Small intestine (tissue), 7 donors: ENCODE results near the gene ZGPAT. TPM values are rescaled to one million over a fixed set of nuclear protein-coding genes. Genes with fewer than 3 reads are reported as not detected.
A peak's percentile ranks its signal among the peaks of the same experiment; 100 is the strongest.

Experiments used
- DNase-seq, 2 donors: peaks; one replicate each; pipeline versions ENCODE4 v3.0.0 to v3.0.0-alpha.2; 2013
- FAIRE-seq: peaks from 2 replicates; lab custom pipeline; 2012; peaks lifted over from hg19 to GRCh38; lab: Jason Lieb, UNC
- H3K27ac ChIP-seq, 3 donors: one replicate each; pipeline ENCODE4 v1.5.1; 2013; ENCODE audit warnings: low read length in 2 of 3, mild to moderate bottlenecking in 2 of 3, control low read depth in 1 of 3, inconsistent platforms in 1 of 3, low read depth in 1 of 3, moderate library complexity in 1 of 3
- H3K27me3 ChIP-seq, 3 donors: one replicate each; pipeline ENCODE4 v1.6.1; 2013; ENCODE audit warnings: low read length in 3 of 3, inconsistent platforms in 1 of 3; ENCODE audit not compliant: control insufficient read depth in 3 of 3, insufficient read depth in 3 of 3
- H3K36me3 ChIP-seq, 3 donors: one replicate each; pipeline ENCODE4 v1.6.1; 2013; ENCODE audit warnings: low read length in 3 of 3, inconsistent platforms in 1 of 3, low read depth in 1 of 3, mild to moderate bottlenecking in 1 of 3, moderate library complexity in 1 of 3; ENCODE audit not compliant: control insufficient read depth in 3 of 3, insufficient read depth in 2 of 3
- H3K4me1 ChIP-seq, 3 donors: one replicate each; pipeline ENCODE4 v1.6.1; 2013; ENCODE audit warnings: low read length in 2 of 3, inconsistent platforms in 1 of 3, low read depth in 1 of 3, mild to moderate bottlenecking in 1 of 3, moderate library complexity in 1 of 3; ENCODE audit not compliant: control insufficient read depth in 3 of 3, insufficient read depth in 2 of 3
- H3K4me3 ChIP-seq, 3 donors: one replicate each; pipeline ENCODE4 v1.5.1; 2013; ENCODE audit warnings: low read length in 3 of 3, control low read depth in 1 of 3, inconsistent platforms in 1 of 3, low read depth in 1 of 3, mild to moderate bottlenecking in 1 of 3, moderate library complexity in 1 of 3
- H3K9me3 ChIP-seq, 2 donors: one replicate each; pipeline ENCODE4 v1.6.1; 2013; ENCODE audit warnings: low read depth in 1 of 2, low read length in 1 of 2; ENCODE audit not compliant: control insufficient read depth in 2 of 2, insufficient read depth in 1 of 2
- WGBS, 3 donors: extraction: QIAGEN DNeasy Blood & Tissue Kit; methylation state at CpG; one replicate each; pipeline ENCODE4 v1.1.7; 2013; 5-methylcytosine and 5-hydroxymethylcytosine counted together
- polyA plus RNA-seq, 4 donors: library from polyadenylated mRNA; stranded (reverse) in 3 of 4; unstranded in 1 of 4; fragments of 200-250 nt in 3 of 4; fragments of 120-200 nt in 1 of 4; gene quantifications; one replicate each; pipeline versions ENCODE4 v1.2.1 to v1.2.3, GENCODE V29; 2013
- donor health status: healthy with polysubstance abuse.
- donor health status: control.
- donor health status: control.
- donor health status: Bipolar disorder and iron deficiency.
- donor health status: healthy.

ZGPAT gene
- polyA plus RNA-seq, 4 donors = 20.5 to 39.8 (median 30.6) TPM

DNA sequence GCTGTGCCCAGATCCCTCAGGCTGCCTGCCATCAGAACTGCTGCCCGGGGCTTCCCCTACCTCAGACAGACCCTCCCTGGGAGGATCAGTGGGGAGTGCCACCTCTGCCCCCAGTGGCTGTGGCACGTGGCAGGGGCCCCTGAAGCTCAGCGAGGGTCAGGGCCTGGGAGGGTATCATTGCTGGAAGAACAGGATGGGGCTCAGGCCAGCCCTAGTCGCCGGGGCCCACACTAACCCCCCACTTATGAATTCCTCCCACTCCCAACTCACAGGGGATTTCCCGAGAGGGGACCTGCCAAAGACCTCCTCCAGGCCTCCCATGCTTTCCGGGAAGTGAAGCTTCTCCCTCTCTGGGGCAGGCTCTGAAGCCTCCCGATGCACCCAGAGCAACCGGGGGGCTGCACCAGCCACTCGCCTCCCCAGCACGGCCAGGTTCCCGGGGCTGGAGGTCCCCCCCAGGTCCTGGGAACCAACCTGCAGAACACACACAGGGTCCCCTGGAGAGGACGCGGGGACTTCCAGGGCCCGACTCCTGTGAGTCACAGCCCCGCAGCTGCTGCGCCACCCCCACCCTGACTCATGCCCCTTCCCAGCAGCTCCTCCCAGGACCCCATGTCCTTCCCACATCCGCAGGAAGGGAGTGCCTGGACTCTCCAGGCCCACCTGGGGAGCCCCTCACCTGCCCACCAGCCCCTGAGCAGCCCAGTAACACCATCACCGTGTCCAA lies 8.9 kb upstream of the ZGPAT start:
- FAIRE-seq = no peak
- H3K4me1 ChIP-seq = peaks cover 2 to 13% (median 4%) of the 10 kb centered on the region in 3 donors

DNA sequence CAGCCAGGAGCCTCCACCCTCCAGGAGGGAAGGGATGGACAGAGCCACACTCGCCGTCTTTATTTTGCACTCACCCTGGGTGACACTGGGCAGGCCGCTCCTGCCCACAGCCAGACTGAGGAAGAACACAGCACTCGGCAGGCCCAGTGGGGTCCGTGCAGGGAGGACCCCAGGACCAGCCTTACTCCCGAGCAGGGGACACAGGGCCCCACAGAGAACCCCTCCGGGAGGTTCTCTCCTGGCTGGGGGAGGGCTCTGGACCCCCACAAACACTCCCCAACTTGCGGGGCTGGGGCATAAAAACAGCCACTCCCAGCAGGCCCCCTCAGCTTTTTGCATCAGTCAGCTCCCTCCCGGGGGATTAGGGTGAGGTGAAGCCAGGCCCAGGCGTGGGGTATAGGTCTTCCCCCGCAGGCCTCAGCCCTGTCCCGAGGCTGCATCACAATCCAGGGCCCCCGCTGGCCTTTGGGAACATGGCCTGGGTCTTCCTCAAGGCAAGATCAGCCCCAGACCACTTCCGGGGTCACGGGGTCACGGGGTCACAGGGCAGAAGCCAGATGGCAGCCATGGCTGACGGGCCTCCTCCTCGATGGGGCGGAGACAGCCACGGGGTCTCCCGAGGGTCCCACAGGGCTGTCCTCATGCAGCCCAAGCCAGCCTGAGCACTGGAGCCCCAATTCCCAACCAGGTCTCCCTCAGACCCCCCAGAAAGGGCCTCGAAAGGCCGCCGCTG lies 8.2 kb upstream of the ZGPAT start:
- DNase-seq (no peak), FAIRE-seq (no peak)
- no peaks in the 10 kb centered on the region for H3K9me3 ChIP-seq
- peaks cover 0 to 69% (median 7%) of the 10 kb centered on the region in 3 donors for H3K36me3 ChIP-seq
- 78 to 91% (median 86%) methylated on average over 24 of the region's 24 CpGs for WGBS, 3 donors
- H3K4me1 ChIP-seq = peaks cover 2 to 13% (median 4%) of the 10 kb centered on the region in 3 donors
- peak overlapping the region in 1 of 3 donors; percentile 67 for H3K27ac ChIP-seq
- no peaks in the 10 kb centered on the region for H3K27me3 ChIP-seq
- H3K4me3 ChIP-seq = no peak overlapping the region

More for the DNA sequence above, 8.9 kb upstream of the ZGPAT start:
- no peak for DNase-seq
- H3K36me3 ChIP-seq = peaks cover 0 to 69% (median 4%) of the 10 kb centered on the region in 3 donors
- 49 to 50% (median 50%) methylated on average over 14 to 19 of the region's 19 CpGs for WGBS, 3 donors
- H3K4me3 ChIP-seq = no peak overlapping the region
- H3K9me3 ChIP-seq = no peaks in the 10 kb centered on the region
- no peaks in the 10 kb centered on the region for H3K27me3 ChIP-seq
- peak overlapping the region in 1 of 3 donors; percentile 67 for H3K27ac ChIP-seq

DNA sequence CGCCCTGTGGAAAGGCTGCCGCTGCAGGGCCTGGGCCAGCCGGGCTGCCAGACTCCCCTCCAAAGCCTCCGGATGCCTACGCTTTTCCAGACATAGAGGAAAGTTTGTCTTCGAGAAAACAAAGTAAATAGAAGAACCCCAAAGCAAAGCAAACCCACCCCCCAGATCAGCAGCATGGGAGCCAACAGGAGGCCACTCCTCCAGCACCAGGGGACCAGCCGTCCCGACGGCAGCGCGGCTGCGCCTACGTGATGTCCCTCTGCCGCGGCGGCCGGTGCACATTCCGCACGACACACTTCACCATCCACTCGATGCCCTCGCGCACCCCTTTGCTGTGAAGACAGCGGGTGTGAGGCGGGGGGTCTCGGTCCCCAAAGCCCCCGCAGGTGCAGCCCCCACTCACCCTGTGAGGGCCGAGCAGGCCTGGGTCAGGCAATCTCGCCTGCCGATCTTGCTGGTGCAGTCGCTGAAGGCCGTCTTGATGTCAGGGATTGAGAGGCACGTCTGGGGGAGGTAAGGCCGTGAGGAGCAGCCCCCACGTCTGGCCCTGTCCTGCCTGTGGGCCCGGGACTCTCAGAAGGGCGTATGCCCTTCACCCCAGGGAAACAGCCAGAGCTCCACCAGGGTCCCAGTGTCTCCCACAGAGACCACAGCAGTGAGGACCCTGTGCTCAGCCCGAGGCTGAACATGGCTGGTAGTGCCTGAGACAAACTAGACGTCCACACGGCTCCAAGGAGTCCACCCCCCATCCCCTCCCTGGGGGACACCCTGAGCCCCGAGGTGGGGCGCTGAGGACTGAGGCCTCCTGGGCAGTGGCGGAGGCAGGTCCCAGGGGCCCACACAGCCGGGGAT lies 7.4 kb upstream of the ZGPAT start:
- no peaks in the 10 kb centered on the region for H3K9me3 ChIP-seq
- peaks cover 2 to 69% (median 14%) of the 10 kb centered on the region in 3 donors for H3K36me3 ChIP-seq
- peaks cover 2 to 13% (median 4%) of the 10 kb centered on the region in 3 donors for H3K4me1 ChIP-seq
- no peak for DNase-seq
- H3K27ac ChIP-seq = peak overlapping the region in 1 of 3 donors; percentile 67
- no peaks in the 10 kb centered on the region for H3K27me3 ChIP-seq
- 90 to 94% (median 92%) methylated on average over 39 to 43 of the region's 43 CpGs for WGBS, 3 donors
- FAIRE-seq = no peak
- no peak overlapping the region for H3K4me3 ChIP-seq

DNA sequence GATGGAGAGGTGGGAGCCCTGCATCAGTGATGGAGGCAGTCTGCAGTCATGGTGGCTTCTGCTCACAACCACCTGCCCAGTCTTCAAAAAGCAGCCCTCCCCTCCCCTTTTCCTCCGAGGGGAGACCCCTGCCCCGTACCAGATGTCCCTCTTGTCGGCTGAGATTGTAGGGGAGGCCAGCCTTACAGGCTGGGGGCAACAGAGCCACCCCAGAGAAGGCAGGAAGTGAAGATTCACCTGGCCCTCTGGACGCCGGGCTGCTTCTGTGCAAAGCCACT lies 6.8 kb upstream of the ZGPAT start:
- WGBS, 3 donors = 81 to 92% (median 88%) methylated on average over 5 of the region's 5 CpGs

DNA sequence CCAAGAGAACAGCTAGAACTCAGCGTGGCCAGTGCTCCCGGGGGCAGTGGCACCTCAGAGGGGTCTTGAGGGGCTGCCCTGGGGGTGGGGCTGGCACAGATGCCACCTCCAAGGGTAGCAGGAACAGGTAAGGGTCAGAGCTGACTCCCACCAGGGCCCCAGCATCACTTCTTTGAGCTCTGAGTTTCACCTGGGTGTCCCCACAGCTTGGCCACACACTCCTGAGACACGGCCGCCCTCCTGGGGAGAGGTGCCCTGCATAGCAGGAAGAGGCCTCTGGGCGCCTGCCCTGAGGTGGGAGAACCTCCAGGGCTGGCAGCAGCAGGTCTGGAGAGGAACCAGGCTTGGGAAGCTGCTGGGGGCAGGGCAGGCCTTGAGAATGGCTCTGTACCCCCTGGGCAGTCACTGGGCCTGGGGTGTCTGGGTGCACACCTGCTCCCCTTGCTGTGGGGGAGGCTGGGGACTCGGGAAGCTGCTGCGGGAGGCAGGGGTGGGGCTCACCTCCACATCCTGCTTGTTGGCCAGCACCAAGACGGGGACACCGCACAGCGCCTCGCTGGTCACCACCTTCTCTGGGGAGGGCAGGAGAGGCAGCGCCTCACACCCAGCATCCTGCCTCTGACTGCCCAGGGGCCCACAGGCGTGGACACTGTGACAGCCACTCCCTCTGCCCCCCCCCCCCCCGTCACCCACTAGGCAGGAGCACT lies 6.4 kb upstream of the ZGPAT start:
- H3K4me1 ChIP-seq = peaks cover 0 to 13% (median 4%) of the 10 kb centered on the region in 3 donors
- 76 to 79% (median 77%) methylated on average over 9 to 14 of the region's 14 CpGs for WGBS, 3 donors
- no peak overlapping the region for H3K4me3 ChIP-seq
- H3K36me3 ChIP-seq = peaks cover 4 to 72% (median 16%) of the 10 kb centered on the region in 3 donors
- H3K9me3 ChIP-seq = no peaks in the 10 kb centered on the region
- no peak overlapping the region for H3K27ac ChIP-seq
- DNase-seq = no peak
- H3K27me3 ChIP-seq = no peaks in the 10 kb centered on the region
- FAIRE-seq = no peak

More for the DNA sequence above, 6.8 kb upstream of the ZGPAT start:
- no peaks in the 10 kb centered on the region for H3K27me3 ChIP-seq
- DNase-seq (no peak), FAIRE-seq (no peak)
- no peak overlapping the region for H3K27ac ChIP-seq
- no peak overlapping the region for H3K4me3 ChIP-seq
- peaks cover 2 to 13% (median 4%) of the 10 kb centered on the region in 3 donors for H3K4me1 ChIP-seq
- no peaks in the 10 kb centered on the region for H3K9me3 ChIP-seq
- peaks cover 4 to 69% (median 14%) of the 10 kb centered on the region in 3 donors for H3K36me3 ChIP-seq

DNA sequence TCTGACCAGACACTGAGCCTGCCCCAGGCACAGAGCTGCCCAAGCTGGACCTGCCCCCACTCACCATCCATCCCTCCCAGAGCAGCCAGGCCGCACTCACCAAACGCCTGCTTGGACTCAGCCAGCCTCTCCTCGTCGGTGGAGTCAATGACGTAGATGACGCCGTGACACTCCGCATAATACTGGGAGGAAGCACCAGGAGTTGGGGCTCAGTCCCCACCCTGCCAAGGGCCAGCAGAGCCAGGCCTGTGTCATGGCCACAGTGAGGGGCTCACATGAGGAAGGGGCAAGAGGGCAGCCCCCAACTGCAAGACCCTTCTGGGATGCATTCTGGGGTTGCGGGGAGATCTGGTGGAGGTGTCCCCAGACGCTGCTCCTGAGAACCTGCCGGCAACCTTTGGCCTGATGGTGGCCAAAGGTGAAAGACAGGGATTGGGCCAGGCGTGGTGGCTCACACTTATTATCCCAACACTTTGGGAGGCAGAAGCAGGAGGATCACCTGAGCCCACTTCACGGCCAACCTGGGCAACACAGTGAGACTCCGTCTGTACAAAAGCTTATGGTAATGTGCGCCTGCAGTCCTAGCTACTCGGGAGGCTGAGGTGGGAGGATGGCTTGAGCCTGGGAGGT lies 5.7 kb upstream of the ZGPAT start:
- 85 to 90% (median 87%) methylated on average over 16 of the region's 16 CpGs for WGBS, 3 donors
- DNase-seq = no peak
- FAIRE-seq = no peak
- no peak overlapping the region for H3K27ac ChIP-seq
- H3K27me3 ChIP-seq = no peaks in the 10 kb centered on the region
- H3K4me1 ChIP-seq = peaks cover 0 to 11% (median 4%) of the 10 kb centered on the region in 3 donors
- peaks cover 4 to 75% (median 16%) of the 10 kb centered on the region in 3 donors for H3K36me3 ChIP-seq
- H3K9me3 ChIP-seq = no peaks in the 10 kb centered on the region
- no peak overlapping the region for H3K4me3 ChIP-seq

GRCh38 chr20:63702751-63703470 lies 4.9 kb upstream of the ZGPAT start:
- no peak overlapping the region for H3K27ac ChIP-seq
- no peak for DNase-seq
- H3K27me3 ChIP-seq = no peaks in the 10 kb centered on the region
- FAIRE-seq = no peak
- no peak overlapping the region for H3K4me3 ChIP-seq
- no peaks in the 10 kb centered on the region for H3K9me3 ChIP-seq
- peaks cover 0 to 11% (median 0%) of the 10 kb centered on the region in 3 donors for H3K4me1 ChIP-seq
- 75 to 81% (median 77%) methylated on average over 13 of the region's 13 CpGs for WGBS, 3 donors
- H3K36me3 ChIP-seq = peaks cover 4 to 68% (median 16%) of the 10 kb centered on the region in 3 donors
